AML-193 (cell line): ENCODE measurements around the gene PTCD1.
A peak's percentile ranks its signal among the peaks of the same experiment; 100 is the strongest.

Experiments used
- DNase-seq, 2 experiments: peaks; one replicate each; lab custom pipeline; 2025; lab: John Stamatoyannopoulos, UW

The PTCD1 gene, protein sequence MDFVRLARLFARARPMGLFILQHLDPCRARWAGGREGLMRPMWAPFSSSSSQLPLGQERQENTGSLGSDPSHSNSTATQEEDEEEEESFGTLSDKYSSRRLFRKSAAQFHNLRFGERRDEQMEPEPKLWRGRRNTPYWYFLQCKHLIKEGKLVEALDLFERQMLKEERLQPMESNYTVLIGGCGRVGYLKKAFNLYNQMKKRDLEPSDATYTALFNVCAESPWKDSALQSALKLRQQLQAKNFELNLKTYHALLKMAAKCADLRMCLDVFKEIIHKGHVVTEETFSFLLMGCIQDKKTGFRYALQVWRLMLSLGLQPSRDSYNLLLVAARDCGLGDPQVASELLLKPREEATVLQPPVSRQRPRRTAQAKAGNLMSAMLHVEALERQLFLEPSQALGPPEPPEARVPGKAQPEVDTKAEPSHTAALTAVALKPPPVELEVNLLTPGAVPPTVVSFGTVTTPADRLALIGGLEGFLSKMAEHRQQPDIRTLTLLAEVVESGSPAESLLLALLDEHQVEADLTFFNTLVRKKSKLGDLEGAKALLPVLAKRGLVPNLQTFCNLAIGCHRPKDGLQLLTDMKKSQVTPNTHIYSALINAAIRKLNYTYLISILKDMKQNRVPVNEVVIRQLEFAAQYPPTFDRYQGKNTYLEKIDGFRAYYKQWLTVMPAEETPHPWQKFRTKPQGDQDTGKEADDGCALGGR

DNA sequence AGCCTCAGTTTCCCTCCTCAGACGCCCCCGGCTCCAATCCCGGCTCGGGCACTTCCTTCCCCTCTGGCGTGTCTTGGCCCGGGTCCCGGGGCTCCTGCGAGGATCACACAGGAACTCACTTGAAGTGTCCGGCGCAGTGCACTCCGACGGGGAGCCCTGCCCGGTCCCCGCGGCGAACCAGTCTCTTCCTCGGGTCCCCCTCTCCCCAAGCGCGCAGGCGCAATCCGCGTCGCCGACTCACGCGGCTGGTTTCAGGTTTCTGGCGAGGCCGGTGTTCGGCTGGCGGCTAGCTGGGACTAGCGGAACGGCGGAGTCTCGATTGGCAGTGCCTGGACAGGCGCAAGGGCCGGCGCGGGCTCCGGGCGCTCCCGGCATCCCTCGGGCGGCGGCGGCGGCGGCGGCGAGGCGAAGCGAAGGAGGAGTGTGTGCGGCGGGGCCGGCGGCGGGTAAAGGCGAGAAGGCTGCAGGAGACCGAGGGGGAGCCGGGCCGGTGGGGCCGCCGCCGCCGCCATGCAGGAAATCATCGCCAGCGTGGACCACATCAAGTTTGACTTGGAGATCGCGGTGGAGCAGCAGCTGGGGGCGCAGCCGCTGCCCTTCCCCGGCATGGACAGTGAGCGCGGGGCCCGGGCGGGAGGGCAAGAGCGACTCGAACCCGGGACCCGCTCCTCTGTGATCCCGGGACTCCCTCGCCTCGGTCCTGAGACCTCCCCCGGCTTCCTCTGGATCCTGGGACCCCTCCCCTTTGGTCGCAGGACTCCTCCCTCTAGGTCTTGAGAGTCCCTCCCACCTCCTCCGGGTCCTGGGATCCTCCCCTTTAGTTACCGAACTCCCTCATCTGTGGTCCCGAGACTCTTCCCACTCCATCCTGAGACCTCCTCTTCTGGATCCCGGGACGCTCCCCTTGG, at the start of gene PTCD1, which contains the start of gene CPSF4:
Gene PTCD1, minus strand, starts transcription at position 226 of the 908 bp plus-strand sequence. CDS start 3,556 bp downstream, outside the sequence.
Gene CPSF4, plus strand, starts transcription at position 371 of the 908 bp plus-strand sequence. Its CDS starts 140 bp downstream, at position 511.
- peak; percentile 85 to 93 for DNase-seq

DNA sequence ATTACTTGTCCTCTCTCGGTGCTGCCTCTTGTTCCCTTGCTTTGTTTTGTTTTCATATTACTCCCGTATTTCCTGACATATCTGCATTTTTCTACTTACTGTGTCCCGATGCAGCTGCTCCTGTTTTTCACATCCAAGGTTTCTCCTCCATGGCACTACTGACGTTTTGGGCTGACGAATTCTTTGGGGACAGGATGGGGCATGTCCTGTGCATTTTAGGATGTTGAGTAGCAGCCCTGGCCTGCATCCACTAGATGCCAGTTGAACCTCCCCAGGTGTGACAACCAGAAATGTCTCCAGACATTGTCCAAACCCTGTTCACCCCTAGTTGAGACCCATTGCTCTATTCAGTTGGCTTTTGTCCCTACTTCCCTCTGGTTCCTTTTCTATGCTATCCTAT, 46.5 kb upstream of the PTCD1 start:
- no peak for DNase-seq

DNA sequence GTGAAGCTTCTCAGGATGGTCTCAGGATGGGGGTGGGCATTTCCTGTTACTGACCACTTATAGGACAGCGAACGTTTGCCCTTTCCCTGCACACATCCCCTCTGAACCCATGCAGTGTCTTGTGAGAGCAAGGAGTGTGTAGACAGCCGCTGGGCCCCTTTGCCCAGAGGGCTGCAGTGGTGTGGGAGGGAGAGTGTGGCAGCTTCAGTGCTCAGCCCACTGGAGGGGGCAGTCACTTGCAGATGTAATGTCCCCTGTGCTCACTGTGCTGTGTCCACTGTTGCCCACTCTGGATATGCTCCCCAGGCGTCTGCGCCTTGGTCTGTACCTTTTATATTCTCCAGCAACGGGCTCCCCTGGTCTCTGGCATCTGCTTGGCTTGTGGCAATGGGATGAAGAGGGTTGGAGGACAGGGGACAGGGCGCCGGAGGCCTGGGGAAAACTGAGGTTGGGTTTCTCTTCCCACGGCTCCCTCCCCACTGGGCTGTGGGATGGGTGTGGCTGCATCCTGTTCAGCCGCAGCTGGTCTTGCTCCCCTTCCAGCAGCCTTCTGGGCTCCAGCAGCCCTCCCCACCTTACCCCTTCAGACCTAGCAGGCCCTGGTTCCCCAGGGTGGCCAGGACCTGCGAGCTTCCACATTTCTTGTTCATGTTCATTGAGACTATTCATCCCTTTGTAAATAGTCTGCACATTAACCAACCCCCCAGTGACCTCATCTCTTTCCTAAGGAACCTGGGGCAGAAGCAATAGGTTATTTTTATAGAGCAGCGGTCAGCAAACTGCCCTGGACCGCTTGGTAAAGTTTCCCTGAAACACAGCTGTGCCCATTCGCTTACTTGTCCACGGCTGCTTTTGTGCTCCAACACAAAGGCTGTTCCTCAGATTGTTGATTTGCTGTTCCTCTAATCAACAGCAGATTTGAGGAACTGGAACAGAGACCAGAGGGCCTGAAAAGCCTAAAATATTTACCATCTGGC, 40.2 kb upstream of the PTCD1 start:
- DNase-seq = no peak

DNA sequence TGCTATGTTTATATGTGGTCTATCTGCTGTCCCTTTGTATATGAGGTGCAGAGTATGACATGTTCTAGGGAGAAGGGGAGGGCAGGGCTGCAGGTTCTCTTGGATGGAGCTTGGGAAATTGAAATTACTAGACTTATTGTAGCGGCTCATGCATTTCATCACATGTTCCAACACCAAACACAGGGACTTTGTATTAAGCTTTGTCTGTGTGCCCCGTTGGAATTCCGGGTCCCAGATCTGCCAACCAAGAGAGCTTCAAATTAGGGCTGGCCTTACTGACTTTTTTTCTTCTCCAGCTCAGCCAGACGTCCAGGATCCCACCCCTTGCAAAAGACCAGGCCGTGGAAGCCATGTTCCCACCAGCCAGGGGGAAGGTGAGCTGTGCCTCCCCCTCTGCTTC, 37.5 kb upstream of the PTCD1 start:
- no peak for DNase-seq

DNA sequence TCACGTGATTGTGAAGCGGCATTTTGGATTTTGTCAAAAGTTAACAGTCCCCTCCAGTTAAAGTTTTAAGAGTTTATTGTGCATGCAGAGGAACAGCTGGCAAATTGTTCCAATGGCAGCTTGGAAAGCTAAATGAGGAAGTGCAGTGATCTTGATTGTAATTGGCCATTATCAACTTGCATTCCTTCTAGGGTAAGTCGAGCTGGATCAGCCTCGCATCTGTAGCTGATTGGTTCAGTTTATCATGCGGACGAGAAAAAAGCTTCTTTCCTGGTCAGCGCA, 34.7 kb upstream of the PTCD1 start:
- DNase-seq = peak; percentile 81 to 87

DNA sequence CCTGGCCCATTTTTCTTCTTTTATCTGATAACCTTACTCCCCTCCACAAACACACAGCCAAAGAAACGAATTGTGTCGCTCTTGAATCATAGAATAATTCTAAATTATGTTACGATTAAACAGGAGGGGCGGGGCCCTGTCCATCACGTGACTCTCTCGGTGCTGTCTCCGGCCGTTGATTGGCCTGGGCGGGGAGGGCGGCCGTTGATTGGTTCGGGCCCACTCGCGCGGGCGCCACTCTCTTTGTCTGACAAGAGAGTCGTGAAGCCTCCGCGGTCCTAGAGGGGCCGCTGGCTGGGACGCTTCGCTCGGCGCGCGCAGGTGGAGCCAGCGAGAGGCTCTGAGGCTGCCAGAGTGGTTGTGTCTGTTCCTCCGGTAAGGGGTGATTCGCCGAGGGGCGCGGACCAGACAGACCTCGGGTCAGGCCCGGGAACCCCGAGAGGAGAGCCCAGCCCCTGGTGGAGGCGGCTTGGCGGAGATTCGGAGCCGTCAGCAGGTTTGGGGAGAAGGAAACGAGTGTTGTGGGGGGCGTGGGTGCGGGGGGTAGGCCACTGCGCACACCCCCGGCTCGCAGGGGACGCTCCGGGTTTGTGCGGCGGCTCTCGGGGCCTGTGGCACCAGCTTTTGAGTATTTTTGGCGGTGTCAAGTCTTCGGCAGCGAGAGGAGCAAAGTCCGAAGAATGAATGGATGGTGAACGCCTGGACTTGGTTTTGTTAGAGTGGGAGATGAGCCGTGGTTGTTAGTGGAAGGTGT, 34.1 kb upstream of the PTCD1 start, which contains the start of gene ZNF789:
Gene ZNF789, plus strand, starts transcription at position 330 of the 754 bp plus-strand sequence. CDS start 3,567 bp downstream, outside the sequence.
- DNase-seq = peak; percentile 91 to 93

DNA sequence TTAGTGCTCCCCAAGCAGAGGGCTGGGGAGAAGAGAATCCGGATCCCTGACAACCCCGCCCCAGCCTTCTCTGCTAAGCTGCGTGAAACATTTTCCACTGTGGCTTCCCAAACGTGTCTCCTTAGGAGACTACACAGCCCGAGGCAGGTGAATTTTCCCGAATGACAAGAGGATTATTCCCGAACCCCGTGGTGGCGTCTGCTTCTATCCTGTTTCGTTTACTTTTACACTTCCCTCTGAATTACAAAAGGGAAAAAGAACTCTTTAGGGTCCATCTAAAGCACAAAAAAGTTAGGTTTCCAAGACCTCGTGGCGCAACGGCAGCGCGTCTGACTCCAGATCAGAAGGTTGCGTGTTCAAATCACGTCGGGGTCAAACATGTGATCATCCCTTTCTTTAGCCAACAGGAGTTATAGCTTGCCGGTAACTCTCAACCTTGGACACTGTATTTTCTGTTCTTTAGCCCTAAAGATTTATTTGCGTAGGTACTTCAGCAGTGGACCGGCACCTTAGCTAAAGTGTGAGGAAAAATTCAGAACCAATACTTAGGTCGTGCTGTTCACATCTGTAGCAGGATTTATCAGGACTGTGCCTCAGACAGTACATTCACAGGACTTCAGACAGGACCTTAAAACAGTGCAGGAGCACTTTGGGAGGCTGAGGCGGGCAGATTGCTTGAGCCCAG, 30.9 kb upstream of the PTCD1 start:
- no peak for DNase-seq

DNA sequence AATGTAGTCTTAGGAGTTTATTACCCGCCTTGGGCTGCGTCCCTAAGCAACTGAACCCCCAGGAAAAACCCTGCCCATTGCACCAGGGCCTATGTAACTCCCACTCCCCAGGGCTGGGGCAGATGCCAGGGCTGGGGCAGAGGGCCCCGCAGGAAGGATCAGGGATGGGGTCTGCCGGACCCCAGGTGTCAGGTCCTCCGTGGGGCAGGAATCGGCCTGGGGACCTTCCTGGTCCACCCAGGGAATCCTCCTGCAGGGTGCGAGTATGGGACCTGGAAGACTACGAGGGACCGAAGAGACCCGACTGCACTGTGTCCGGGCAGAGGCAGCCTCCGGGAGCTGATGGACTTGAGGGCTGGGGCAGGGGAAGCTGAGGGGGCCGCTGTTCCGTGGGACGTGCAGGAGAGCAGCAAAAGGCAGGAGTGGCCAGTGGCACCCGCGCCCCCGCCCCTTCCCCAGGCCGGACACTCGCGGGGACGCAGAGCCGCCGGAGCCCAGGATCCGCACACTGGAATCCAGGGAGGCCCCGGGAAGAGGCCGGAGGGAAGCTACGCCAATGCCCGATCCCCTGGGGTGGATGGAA, 29.8 kb upstream of the PTCD1 start:
- DNase-seq = no peak

DNA sequence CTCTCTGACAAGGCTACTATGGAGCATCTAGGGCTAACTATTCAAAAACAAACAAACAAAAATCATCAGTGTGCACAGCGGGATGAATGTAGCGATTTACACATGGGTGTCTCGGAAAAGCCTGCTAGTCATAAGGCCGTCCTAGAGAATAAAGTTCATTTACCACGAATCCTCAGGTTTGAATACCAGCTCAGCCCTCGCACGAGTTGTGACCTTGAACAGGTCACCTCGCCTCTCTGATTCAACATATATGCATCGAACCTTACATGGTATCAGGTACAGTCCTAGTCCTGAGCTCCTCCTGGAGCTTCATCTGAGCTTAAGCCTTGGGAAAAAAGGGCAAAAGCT, 26.8 kb upstream of the PTCD1 start:
- no peak for DNase-seq

DNA sequence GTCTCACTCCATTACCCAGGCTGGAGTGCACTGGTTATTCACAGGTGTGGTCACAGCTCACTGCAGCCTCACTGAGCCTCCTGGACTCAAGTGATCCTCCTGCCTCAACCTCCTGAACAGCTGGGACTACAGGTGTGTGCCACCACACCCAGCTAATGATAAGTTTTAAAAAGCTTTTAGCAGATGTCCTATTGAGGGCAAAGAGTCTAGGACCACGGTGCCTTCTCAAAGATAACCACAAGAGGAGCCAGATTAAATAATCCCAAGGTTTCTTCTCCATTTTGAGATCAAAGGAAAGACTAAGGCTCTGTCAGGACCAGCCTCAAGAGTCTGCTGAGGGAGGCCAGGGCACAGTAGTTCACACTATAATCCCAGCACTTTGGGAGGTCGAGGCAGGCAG, 22.6 kb upstream of the PTCD1 start:
- DNase-seq = peak in 1 of 2 experiments; percentile 14

DNA sequence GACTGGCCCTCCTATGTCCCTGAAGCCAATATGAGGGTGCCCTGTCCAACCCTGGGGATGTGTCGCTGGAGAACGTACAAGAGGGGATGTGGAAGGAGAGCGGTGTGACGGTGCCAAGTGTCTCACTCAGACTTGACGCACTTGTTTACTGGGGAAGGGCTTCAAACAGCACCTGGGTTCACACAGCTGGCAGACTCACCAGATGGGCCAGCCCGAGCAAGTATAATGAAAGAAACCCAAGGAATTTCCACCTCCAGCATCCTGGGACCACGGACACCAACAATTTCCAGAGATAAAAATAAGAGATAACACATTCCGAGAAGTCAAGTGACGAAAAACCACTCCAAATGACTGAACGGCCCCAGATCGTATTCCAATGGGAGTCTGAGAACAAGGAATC, 22.1 kb upstream of the PTCD1 start:
- no peak for DNase-seq

DNA sequence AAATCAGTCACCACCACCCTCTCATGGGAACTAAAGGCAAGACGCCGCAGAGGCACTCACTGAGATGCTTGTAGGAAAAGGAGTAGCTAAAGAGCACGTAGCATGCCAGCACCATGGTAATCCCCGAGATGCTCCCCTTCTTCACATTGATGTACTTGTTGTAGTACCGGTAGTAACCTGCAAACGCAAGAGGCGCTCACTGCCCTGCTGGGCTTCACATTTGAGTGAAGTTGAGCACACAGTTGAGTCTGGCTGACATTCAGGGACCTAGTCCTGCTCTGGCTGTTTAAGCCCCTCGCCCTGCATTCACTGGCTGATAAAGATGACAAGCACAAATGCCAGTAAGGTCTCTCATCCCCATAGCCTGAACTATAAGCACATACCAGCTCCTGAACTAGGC, 20.5 kb upstream of the PTCD1 start:
- peak; percentile 41 to 47 for DNase-seq

DNA sequence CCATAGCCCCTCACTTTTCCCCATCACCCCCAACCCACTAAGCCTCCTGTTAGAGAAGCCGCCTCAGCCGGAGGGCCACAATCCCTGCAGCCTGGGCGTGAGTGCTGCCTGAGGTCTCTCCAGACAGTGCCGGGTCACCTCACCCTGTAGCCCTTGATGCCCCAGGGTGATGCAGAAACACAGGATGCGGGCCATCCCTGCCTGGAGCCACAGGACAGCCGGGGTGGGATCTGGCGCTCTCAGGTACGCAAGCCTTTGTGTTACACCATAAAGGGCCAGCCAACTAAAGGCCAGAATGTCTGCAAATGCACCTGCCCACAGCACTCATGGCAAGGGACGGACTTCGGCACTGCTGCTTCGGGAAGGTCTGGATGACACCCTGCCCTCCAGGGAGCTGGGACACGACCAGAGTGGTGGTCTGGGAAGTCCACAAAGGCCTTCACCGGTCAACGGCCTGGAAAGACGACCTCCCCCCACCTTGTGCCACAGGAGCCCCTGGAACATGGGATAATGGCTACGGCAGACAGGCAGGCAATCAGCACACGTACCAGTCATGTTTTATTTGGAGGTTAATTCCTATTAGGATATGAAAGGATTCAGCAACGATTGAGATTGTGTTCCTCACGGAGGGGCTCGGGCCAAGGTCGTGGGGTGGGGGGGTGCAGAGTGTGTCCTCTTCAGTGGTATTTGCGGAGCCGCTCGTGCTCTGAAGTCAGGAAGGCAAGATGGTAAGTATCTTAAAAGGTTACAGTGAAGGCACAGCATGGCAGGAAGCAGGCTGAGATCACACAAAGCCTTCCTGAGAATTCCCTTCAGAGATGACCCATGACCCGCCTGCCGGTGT, 19.3 kb upstream of the PTCD1 start:
- DNase-seq = no peak

DNA sequence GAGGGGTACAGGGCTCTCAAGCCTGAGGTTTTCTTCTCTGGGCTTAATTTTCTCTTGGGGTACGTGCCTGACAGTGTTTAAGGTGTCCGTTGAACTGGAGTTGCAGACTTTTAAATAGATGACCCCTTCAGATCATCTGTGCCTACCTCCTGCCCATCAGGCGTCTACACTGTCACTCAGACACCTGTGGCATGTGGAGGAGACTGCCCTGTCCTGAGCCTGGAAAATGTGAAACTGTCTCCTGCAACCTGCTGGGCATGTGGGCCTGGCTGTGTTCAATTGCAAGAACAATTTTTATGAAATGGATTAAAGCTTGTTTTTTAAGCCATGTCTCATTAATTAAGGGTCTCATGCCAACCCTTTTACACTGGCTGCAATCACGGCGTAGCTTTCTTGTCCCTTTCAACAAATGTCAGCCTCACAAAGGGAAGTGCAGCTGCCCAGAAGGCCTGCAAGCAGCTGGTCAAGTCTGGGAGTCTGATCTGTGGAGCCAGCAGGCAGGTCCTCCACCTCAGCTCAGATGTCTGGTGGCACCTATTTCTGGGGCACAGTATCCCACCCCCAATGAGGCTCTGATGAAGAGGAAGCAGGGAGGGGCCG, 18.6 kb upstream of the PTCD1 start:
- no peak for DNase-seq

DNA sequence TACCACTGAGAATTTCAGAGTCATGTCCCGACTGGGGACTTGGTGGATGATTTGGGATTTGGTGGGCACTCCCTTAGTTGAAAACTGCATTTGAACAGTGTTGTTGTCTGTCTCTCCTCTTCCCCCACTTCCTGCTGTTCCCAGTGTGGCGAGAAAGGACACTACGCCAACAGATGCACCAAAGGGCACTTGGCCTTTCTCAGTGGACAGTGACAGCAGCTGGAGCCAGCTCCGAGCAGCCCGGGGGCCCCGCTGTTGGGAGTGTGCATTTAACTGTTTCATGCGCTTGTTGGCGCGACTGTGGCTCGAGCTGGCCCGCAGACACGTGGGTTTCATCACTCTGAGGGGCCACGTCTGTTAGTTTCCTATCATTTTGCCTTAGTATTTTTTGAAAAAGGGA, 17.7 kb upstream of the PTCD1 start:
- no peak for DNase-seq

DNA sequence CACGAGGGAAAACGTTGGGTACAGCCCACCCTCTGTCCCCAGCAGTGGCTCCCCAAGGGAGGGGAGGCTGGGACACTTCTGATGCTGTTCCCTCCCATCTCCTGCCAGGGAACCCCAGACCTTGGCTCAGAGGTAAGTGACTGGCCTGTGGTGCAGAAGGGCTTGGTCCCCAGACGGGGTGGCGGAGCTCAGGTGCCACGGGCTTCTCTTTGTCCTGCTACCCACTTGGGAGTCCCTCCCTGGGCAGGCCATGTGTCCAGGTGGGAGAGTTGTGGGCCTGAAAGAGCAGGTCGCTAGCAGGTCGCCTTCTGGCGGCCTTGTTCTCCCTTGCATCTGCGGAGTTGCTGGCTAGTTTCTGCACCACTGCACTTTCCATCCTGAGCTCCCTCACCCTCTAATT, 17.3 kb upstream of the PTCD1 start:
- no peak for DNase-seq

DNA sequence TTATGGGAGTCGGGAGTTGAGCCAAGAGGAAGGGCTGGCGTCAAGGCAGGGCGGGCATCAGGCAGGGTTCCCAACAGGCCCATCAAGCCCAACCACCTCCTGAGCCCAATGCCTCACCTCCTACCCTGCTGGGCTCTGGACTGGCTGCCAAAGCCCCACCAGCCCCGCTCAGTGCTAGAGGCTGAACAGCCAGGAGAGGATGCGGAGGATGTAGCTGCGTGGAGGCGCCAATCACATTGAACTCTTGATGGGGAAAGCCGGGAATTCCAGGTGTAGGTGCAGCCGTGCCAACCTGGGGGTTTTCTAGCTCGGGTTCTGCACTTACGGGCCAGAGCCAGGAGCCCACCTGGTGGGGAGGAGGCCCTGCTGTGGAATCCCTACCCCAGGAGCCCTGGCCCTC, 14.5 kb upstream of the PTCD1 start:
- DNase-seq = no peak

DNA sequence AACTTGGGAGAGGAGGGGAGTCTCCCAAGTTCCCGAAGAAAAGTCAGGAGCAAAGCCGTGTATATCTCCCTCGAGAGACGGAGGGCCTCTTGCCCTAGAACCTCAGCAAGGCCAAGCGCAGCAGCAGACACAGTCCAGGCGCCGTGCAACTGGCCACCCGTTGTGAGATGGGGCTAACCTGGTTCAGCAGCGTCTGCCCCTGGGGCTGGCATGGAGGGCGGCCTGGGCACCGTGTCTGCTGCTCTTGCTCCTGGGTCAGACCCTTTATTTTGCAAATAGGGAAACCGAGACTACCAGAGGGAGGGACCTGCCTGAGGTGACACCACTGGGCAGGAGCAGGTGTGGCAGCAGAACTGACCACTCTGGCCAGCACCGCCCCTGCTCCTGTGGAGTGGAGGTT, 13.9 kb upstream of the PTCD1 start:
- DNase-seq = no peak
